HPDE6-E6E7 (cell line): Measurements from ENCODE around the gene TCEAL3.
"Not testable (repeated sequence)": the region's sequence is repeated elsewhere in the genome, so short reads cannot be mapped to it uniquely, and the experiment has no call there.

ENCODE experiments used
- DNase-seq: peaks from one replicate; pipeline ENCODE4 v3.0.0; 2011; ENCODE audit warnings: missing footprints; ENCODE audit errors: extremely low spot score

The TCEAL3 gene, protein sequence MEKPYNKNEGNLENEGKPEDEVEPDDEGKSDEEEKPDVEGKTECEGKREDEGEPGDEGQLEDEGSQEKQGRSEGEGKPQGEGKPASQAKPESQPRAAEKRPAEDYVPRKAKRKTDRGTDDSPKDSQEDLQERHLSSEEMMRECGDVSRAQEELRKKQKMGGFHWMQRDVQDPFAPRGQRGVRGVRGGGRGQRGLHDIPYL

DNA sequence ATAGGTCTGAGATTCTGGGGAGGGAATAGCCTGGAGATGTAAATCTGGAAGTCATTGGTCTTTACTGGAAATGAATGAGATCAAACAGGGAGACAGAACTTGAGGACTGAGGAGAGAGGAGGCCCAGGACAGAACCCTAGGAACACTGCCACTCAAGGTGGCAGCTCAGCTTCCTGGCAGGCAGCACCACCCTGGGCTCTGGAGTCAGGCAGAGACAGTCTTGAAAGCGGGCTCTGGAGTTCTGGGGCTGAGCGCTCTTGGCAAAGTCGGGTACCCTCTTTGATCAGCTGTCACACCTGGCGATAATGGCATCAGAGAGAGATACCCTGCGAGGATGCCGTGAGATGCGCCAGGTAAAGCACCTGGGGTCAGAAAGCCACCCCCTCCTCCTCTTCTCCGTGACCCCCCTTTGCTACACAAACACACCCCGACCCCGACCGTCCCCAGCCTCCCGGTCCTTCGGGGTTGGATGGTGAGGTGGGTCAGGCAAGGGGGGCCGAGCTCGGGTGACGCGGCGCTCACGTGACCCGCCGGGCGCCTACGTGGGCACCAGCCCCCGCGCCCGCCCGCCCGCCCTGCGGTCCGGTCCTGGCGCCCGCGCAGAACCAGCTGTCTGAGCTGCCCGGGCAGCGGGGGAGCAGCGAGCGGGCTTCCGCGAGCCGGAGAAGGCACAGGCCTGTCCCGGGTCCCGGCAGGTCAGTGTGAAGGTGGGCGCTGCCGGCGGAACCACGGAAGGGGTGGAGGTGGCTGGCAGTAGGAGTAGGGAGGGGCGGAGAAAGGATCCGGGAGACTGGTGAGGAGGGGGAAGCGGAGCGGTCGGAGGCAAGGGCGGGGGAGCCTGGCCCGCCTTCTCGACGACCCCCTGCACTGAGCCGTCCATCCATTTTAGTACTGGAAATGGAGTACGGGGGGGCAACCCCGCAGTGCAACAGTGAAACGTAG lies at the start of gene TCEAL3:
TCEAL3 (plus strand) TSS at position 600 of the 942 bp plus-strand sequence. CDS start 1,102 bp downstream, outside the sequence.
- DNase-seq: no peak

GRCh38 chrX:103560256-103560655 lies 47.5 kb upstream of the TCEAL3 start:
- no peak for DNase-seq

- DNase-seq: no peak
These were observed 45.0 kb upstream of the TCEAL3 start for GRCh38 chrX:103562801-103563200.

GRCh38 chrX:103565197-103565596 lies 42.6 kb upstream of the TCEAL3 start:
- DNase-seq: no peak

DNA sequence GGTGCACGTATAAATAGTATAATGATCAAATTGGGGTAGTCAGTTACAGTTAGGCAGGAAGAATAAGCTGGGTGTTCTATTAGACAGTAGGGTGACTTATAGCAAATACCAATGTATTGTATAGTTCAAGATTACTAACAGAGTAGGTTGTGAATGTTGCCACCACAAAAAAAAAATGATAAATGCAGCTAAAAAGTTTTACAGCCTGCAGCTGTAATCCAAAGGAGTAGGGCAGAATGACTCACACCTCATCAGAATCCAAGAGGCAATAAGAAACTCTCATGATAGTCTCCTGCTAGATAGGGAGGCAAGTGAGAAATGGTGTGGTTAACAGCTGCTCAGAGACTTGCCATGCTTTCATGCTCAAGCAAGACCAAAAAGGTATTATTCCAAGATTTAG lies 42.0 kb upstream of the TCEAL3 start:
- DNase-seq: no peak

GRCh38 chrX:103571121-103571520 lies 36.6 kb upstream of the TCEAL3 start:
- DNase-seq: no peak

DNA sequence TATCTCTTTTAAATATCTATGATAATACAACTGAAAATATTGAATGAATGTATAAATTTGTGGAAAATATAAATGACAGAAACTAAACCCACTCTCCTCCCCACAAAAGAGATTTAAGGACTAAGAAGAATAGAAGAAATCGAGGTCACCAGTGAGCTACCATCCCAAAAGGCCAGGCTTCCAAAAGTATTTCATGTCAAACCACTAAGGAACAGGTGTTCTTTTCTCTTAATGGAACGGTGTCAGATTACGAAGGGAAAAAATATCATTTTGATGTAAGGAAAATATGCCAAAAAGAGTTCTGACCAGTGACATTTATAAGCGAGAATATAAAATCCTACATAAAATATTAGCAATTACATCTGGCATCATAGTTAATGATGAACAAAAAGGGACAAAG lies 36.0 kb upstream of the TCEAL3 start:
- no peak for DNase-seq

DNA sequence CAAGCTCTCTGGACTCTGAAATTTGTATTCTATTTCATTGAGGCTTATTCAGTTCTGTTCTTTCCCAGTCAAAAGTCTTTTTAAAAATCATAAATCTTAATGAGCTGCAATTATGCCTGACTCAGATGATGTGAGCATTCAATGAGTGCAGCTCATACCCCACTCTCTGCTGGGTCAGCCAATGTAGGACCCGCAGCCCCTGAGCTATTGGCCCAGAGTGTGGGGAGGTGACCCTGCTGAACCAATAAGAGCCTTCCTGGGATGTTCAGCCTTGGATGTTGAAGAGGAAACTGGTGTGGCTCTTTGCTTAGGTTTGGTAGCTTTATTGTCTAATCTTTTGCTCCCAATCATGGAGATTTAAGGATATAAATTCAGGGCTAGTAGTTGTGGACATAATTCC lies 34.6 kb upstream of the TCEAL3 start:
- no peak for DNase-seq

GRCh38 chrX:103584596-103584995 lies 23.2 kb upstream of the TCEAL3 start:
- DNase-seq: no peak

GRCh38 chrX:103585411-103586313 lies 22.1 kb upstream of the TCEAL3 start, which contains the start of gene TCEAL4:
TSS of gene TCEAL4 (plus strand) at chrX:103585515. CDS start at chrX:103586676, 1,161 bp downstream.
- DNase-seq: no peak

DNA sequence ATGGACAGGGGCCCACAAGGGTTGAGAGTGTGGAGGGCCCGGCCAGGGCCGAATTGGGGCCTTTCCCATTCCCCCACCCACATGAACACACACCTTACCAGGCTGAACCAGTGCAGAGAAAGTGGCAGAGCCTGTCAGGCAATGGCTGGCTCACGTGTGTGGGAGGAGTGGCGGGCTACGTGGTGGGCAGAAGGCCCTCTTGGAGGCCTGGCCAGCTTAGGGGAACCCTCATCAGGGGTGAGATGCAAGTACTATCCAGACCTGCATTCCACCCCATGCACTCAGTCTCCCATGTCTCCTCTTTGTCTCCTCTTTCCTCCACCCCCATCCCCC lies 21.5 kb upstream of the TCEAL3 start:
- DNase-seq: no peak

DNA sequence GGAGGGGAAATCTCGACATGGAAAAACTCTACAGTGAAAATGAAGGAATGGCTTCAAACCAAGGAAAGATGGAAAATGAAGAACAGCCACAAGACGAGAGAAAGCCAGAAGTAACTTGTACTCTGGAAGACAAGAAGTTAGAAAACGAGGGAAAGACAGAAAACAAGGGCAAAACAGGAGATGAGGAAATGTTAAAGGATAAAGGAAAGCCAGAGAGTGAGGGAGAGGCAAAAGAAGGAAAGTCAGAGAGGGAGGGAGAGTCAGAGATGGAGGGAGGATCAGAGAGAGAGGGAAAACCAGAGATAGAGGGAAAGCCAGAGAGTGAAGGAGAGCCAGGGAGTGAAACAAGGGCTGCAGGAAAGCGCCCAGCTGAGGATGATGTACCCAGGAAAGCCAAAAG lies 21.1 kb upstream of the TCEAL3 start:
- no peak for DNase-seq

GRCh38 chrX:103592295-103592694 lies 15.5 kb upstream of the TCEAL3 start:
- not testable (repeated sequence) for DNase-seq

DNA sequence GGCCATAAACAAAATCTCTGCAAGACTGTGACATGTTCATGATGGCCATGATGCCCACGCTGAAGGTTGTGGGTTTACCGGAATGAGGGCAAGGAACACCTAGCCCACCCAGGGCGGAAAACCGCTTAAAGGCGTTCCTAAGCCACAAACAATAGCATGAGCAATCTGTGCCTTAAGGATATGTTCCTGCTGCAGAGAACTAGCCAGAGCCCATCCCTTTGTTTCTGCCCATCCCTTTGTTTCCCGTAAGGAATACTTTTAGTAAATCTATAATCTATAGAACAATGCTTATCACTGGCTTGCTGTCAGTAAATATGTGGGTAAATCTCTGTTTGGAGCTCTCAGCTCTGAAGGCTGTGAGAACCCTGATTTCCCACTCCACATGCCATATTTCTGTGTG lies 12.6 kb upstream of the TCEAL3 start:
- DNase-seq: not testable (repeated sequence)

DNA sequence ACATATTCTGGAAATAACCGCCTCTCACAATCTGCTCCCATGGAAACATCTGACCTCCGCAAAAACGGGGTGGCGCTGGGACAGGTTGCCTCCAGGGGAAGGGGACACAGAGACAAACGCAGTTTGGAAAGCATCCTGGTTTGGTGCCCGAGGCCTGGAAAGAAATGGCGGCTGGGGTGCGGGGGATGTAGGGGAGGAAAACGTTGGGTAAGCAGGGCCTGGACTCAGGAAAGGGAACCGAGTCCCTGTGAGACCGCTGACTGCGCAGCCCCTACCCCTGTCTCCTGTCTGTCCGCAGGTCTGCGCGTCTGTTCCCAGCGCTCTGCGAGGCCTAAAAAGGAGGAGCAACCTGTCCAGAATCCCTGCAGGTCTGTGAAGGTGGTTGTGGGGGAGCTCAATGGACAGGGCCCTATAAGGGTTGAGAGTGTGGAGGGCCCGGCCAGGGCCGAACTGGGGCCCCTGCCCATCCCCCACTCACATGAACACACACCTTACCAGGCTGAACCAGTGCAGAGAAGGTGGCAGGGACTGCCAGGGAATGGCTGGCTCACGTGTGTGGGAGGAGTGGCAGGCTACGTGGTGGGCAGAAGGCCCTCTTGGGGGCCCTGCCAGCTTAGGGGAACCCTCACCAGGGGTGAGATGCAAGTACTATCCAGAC lies 672 bp downstream of the TCEAL3 start:
- no peak for DNase-seq

GRCh38 chrX:103610282-103610681 lies 2.5 kb downstream of the TCEAL3 start:
- no peak for DNase-seq

- DNase-seq: no peak
These were observed 5.7 kb downstream of the TCEAL3 start for GRCh38 chrX:103613362-103613890.

DNA sequence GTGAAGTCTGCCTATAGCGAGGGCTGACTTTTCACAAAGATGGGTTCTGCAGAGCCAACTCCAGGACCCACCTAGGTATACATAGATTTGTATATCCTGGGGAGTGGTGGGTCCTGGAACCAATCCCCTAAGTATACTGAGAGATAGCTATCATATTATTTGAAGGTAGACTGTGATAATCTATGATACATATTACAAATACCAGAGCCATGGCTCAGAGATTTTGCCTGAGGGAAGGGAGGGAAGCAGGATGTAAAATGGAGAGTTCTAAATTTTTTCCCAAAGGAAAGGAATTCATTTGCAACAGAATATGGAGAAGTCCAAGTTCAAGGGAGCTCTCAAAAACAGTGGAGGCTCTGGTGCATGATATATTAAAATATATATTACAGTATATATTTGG lies 7.2 kb downstream of the TCEAL3 start:
- no peak for DNase-seq

- no peak for DNase-seq
These were observed 8.1 kb downstream of the TCEAL3 start for GRCh38 chrX:103615781-103616371.

DNA sequence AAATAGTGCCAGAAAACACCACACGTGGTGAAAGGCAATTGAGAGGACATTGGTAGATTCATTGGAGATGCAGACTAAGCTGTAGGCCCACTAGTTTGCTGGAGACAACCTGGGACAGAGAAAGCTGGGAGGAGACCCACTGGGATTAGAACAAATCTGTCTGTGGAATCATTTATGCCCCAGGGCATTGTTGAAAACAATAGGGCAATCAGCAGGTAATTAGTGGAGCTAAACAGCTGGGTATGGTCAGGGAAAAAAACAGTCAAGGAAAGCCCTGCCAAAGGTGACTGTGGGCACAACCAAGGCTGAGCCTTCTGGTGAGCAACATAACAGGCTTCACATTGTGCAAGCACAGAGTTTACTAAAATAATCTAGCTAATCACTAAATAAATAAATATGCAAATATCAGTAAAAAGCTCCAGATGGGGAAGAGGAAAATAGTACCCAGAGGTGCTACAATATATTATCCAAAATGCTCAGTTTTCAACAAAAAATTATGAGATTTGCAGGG lies 9.0 kb downstream of the TCEAL3 start:
- DNase-seq: no peak

GRCh38 chrX:103624111-103624510 lies 16.3 kb downstream of the TCEAL3 start:
- DNase-seq: no peak
